GM18526 (cell line): ENCODE data around the gene RNF138.
A peak's percentile ranks its signal among the peaks of the same experiment; 100 is the strongest.

ENCODE experiments used
- POLR2A ChIP-seq: IDR thresholded peaks from 3 replicates; pipeline ENCODE4 v1.6.1; 2011; ENCODE audit not compliant: insufficient read length; ENCODE audit errors: extremely low read depth

Gene RNF138

DNA sequence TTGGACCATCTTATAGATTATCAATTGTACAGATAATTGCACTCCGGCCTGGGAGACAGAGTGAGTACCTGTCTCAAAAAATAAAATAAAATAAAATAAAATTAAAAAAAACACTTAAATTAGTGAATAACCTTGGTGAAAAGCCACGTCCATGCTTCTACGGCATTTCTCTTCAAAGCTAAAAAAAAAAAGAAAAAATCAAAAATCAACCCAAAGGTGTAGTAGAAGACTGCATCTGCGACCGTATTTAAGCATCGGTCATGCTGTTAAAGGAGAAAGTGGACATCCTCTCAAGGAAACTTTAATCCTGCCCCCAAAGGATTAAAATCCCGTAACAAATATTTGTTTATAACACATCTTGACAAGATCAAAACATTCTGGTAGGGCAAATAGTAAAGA, 350 bp upstream of the RNF138 start:
- TF ChIP-seq POLR2A = no peak

GRCh38 chr18:32092422-32093101, 888 bp downstream of the RNF138 start:
- TF ChIP-seq POLR2A = peak; percentile 76

GRCh38 chr18:32093102-32093511, 1.4 kb downstream of the RNF138 start:
- peak; percentile 20 for TF ChIP-seq POLR2A

GRCh38 chr18:32093523-32093922, 1.8 kb downstream of the RNF138 start:
- no peak for TF ChIP-seq POLR2A

DNA sequence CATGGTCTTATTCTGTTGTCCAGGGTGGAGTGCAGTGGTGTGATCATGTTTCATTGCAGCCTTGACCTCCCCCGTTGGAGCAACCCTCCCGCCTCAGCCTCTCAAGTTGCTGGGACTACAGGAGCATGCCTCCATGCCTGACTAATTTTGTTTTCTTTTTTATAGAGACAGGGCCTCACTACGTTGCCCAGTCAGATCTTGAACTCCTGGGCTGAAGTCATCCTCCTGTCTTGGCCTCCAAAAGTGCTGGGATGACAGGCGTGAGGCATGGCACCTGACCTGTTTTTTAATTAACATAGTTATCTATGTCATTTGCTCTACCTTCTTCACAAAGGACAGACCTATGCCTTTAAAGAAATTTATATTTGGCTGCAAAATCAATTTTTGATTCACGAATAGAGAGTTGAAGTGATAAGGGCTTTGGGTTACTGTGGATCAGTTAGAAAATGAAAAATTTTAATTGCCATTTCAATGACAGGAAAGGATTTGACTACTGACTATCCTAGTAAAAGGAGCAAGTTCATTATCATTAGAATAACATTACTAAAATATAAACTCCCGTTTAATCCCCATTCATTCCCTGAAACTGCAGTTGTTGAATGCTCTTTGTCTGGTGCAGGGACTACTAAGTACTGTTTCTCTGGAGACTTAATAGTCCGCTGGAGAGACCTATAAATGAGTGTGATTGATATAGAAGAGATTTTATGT, 3.7 kb downstream of the RNF138 start:
- no peak for TF ChIP-seq POLR2A

DNA sequence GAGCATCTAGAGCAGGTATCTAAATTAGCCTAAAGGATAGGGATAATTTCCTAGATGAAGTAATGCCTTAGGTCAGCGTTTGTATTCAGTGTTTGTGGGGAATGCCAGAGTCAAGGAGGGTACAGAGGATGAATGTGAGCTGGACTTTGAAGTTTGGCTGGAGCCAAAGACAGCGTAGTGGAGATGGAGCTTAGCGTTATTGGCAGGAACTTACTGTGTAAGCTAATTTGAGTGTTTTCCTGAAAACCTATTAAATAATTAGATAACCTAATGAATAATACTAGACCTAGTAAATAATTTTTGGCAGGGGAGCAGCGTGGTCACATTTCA, 4.2 kb downstream of the RNF138 start:
- no peak for TF ChIP-seq POLR2A

GRCh38 chr18:32096946-32097345, 5.3 kb downstream of the RNF138 start:
- TF ChIP-seq POLR2A = no peak

- no peak for TF ChIP-seq POLR2A
Measured at GRCh38 chr18:32104516-32104915, 12.8 kb downstream of the RNF138 start.

- TF ChIP-seq POLR2A = no peak
Measured at GRCh38 chr18:32110005-32110404, 18.3 kb downstream of the RNF138 start.

DNA sequence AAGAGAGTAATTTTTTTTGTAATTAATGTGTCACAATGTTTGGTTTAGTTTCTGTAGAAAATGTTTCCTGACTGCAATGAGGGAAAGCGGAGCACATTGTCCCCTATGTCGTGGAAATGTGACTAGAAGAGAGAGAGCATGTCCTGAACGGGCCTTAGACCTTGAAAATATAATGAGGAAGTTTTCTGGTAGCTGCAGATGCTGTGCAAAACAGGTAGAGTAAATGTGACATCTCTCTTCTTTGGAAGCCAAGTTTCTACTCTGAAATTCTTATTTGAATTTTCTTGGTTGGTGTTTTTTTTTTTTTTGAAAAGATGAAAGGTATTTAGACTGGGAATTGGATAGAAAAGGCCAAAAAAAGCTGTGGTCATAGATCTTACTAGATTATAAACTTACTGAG, 20.0 kb downstream of the RNF138 start:
- no peak for TF ChIP-seq POLR2A

GRCh38 chr18:32112826-32113225, 21.2 kb downstream of the RNF138 start:
- no peak for TF ChIP-seq POLR2A

DNA sequence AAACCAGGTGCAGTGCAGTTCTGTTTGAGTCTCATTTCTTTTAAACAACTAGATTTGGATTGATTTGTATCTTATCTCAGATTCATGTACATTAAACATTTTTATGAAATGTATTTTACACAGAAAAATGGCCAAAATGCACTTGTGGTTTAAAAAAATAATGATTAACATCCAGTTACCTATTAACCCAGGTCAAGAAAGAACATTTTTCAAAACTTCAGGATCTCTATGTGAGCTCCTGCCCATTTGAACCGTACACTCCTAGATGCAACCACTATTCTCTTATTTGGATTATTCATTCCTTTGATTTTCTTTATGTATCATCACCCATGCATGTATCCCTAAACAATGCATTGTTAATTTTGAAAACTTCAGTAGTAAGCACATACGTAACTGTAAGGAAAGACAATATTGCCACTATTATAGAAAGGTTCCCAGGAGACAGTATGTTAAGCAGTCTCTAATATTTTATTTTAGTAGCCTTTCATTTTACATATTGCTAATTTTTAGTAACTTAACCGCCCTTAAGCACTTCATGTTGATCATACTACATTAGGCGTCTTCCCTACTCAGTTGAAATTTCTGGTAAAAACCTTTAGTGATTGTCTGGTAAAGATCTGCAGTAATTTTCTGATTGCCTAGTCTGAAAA, 22.7 kb downstream of the RNF138 start:
- no peak for TF ChIP-seq POLR2A

- TF ChIP-seq POLR2A = no peak
Measured at GRCh38 chr18:32122039-32122438, 30.4 kb downstream of the RNF138 start.

DNA sequence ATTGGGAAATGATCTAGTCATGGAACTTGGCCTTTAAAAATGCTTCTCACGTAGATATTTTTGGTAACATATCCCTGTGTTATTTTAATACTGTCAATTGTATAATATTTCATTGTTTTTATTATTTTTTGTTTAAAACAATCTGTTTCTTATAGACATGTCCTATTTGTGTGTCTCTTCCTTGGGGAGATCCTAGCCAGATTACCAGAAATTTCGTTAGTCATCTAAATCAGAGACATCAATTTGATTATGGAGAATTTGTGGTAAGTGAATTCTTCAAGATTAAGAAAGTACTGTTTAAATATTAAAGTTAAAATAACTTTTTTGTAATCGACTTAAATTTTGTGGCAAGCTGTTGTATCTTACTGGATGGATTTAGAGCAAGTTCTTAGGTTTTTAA, 34.9 kb downstream of the RNF138 start:
- no peak for TF ChIP-seq POLR2A

DNA sequence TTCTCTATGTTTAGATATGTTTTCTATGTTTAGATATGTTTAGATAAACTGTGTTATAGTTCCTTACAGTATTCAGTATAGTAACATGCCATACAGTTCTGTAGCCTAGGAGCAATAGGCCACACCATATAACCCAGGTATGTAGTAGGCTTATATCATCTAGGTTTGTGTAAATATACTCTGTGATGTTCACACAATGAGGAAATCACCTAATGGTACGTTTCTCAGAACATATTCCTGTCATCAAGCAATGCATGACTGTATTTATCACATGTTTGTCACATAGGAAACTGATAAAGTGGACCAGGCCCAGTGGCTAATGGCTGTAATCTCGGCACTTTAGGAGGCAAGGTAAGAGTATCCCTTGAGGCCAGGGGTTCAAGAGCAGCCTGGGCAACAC, 44.0 kb downstream of the RNF138 start:
- no peak for TF ChIP-seq POLR2A

DNA sequence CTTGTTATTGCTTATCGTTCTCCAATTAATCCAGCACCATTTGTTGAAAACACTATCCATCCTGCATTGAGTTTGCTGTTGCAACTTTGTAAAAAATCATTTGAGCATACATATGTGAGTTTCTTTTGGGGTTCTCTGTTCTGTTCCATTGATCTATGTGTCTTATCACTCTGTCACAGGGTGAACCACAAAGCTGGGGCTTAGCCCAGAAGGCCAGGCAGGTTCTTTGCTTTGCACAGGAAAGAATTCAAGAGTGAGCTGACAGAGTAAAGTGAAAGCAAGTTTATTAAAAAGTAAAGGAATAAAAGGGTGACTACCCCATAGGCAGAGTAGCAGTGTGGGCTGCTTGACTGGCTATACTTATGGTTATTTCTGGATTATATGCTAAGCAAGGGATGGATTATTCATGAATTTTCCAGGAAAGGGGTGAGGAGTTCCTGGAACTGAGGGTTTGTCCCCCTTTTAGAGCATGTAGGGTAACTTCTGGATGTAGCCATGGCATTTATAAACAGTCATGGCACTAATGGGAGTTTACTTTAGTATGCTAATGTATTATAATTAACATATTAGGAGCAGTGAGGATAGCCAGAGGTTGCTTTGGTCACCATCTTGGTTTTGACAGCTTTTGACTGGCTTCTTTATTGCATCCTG, 46.8 kb downstream of the RNF138 start:
- no peak for TF ChIP-seq POLR2A
